ENCODE measurements around the gene TNFSF13B. TPM values are rescaled to one million over a fixed set of nuclear protein-coding genes. Genes with fewer than 3 reads are reported as not detected.
"Not testable (repeated sequence)": the region's sequence is repeated elsewhere in the genome, so short reads cannot be mapped to it uniquely, and the experiment has no call there.

Gene TNFSF13B
- total RNA-seq, 4 donors from 2014 or later: 1.1 to 7.1 TPM; not detected in 2

DNA sequence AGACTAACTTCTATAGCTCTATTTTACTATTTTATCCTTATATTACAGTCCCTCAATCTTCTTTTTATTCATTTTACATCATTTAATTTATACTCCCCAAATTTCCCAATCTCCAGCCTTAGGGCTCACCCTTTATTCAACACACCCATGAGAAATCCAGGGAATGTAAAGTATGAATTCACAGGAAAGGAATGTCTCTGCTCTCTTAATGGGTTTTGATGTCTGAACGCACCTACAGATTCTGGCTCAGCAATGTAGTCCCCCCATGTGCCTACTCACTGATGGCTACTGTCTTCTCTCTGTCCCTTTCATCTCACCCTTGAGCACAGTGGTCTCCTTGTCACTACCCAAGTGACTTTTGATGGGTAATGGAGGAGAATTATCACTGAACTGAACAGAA lies 32.8 kb downstream of the TNFSF13B start:
- no peak for DNase-seq
- no peaks in the 10 kb centered on the region for H3K9me3 ChIP-seq
- intact Hi-C loops (cut with DNase I; ENCODE audit: low total_unique reads): no loop called here
- TF ChIP-seq, protein P1, sequence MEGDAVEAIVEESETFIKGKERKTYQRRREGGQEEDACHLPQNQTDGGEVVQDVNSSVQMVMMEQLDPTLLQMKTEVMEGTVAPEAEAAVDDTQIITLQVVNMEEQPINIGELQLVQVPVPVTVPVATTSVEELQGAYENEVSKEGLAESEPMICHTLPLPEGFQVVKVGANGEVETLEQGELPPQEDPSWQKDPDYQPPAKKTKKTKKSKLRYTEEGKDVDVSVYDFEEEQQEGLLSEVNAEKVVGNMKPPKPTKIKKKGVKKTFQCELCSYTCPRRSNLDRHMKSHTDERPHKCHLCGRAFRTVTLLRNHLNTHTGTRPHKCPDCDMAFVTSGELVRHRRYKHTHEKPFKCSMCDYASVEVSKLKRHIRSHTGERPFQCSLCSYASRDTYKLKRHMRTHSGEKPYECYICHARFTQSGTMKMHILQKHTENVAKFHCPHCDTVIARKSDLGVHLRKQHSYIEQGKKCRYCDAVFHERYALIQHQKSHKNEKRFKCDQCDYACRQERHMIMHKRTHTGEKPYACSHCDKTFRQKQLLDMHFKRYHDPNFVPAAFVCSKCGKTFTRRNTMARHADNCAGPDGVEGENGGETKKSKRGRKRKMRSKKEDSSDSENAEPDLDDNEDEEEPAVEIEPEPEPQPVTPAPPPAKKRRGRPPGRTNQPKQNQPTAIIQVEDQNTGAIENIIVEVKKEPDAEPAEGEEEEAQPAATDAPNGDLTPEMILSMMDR (IDR thresholded peaks at IDR 0.05): no peak
- TF ChIP-seq POLR2AphosphoS5 (IDR thresholded peaks at IDR 0.05): no peak
- TF ChIP-seq EP300 (IDR thresholded peaks at IDR 0.05; ENCODE audit: low read depth): no peak
- no peak for TF ChIP-seq POLR2A (IDR thresholded peaks at IDR 0.05)
- H3K36me3 ChIP-seq: no peaks in the 10 kb centered on the region
- no peaks in the 10 kb centered on the region for H3K4me1 ChIP-seq
- H3K4me3 ChIP-seq: no peak overlapping the region
- H3K27me3 ChIP-seq: no peaks in the 10 kb centered on the region
- H3K27ac ChIP-seq: no peak overlapping the region
- WGBS, 2 donors (ENCODE audit: low coverage in 1 of 2): 29 to 83% methylated on average over 1 of the region's 1 CpG
- in situ Hi-C loops (cut with MboI; ENCODE audit: low pct_ligation_motif_present in 1 of 4, low pct_unique_long_range_greater_than_20kb in 1 of 4, low sequenced_read_pairs in 3 of 4): no loop called here

DNA sequence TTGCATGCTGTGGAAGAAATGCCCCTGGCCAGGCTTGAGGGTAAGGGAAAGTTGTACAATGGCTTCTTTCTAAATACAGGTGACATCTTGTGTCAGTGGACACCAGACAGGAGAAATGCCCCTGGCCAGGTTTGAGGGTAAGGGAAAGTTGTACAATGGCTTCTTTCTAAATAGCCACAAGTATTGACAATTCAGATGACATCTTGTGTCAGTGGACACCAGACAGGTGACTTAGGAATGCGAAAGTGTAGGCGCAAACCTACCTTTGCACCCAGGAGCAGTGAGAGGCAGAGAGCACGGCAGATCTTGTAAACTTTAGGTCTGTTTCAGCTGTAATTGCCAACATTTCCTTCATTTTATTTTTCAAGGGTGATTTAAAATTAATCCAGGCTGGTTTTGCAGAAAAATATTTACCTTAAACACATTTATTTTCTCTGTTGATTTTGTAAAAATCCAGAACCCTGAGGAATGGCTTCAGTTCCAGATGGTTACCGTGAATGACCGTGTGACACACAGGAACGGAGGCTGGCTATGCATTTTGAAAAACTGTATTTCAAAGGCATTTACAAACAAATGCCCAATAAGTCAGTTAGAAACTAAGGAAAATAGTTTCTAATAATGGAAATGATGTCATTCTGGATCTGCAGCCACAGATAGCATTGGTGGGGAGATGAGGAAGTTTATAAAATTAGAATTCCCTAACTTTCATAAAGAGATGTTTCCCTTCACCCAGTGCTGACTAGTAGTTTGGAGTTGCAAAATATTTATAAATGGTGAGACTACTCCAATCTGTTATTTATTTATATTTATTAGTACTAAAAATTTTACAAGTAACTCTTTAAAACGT lies 34.9 kb downstream of the TNFSF13B start:
- Histone ChIP-seq H3K9me3 (no peaks in the 10 kb centered on the region), H3K4me1 (no peaks in the 10 kb centered on the region), H3K27ac (no peak overlapping the region), H3K27me3 (no peaks in the 10 kb centered on the region), H3K4me3 (no peak overlapping the region), H3K36me3 (no peaks in the 10 kb centered on the region)
- 74 to 78% methylated on average over 7 of the region's 7 CpGs for WGBS, 2 donors (ENCODE audit: low coverage in 1 of 2)
- in situ Hi-C loops (cut with MboI; ENCODE audit: low pct_ligation_motif_present in 1 of 4, low pct_unique_long_range_greater_than_20kb in 1 of 4, low sequenced_read_pairs in 3 of 4): no loop called here
- intact Hi-C loops (cut with DNase I; ENCODE audit: low total_unique reads): no loop called here
- no peak for DNase-seq
- TF ChIP-seq, protein P1 (IDR thresholded peaks at IDR 0.05): no peak
- TF ChIP-seq EP300 (IDR thresholded peaks at IDR 0.05; ENCODE audit: low read depth): no peak
- TF ChIP-seq POLR2AphosphoS5 (IDR thresholded peaks at IDR 0.05): no peak
- TF ChIP-seq POLR2A (IDR thresholded peaks at IDR 0.05): no peak

DNA sequence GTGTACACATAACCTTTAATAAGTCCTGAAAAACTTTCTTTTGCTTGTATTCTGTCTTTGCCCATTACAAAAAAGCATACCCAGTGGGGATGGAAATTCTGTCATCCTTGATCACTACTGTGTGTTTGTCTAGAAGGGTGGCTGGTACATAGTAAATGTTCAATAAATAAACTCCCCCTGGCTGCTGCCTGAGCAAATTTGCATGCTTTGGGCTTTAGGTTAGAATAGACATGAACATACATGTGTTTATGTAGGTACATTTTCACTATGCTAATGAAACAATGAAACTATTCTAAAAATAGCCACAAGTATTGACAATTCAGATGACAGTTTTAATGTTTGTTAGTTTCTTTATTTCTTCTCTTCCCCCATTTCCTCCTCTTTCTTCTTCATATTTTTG lies 36.1 kb downstream of the TNFSF13B start:
- no peaks in the 10 kb centered on the region for H3K4me1 ChIP-seq
- H3K36me3 ChIP-seq: no peaks in the 10 kb centered on the region
- intact Hi-C loops (cut with DNase I; ENCODE audit: low total_unique reads) (no loop called here), in situ Hi-C loops (cut with MboI; ENCODE audit: low pct_ligation_motif_present in 1 of 4, low pct_unique_long_range_greater_than_20kb in 1 of 4, low sequenced_read_pairs in 3 of 4) (no loop called here)
- no peak overlapping the region for H3K4me3 ChIP-seq
- no peaks in the 10 kb centered on the region for H3K27me3 ChIP-seq
- no peak for TF ChIP-seq POLR2A (IDR thresholded peaks at IDR 0.05)
- TF ChIP-seq, protein P1 (IDR thresholded peaks at IDR 0.05): no peak
- no peak for TF ChIP-seq EP300 (IDR thresholded peaks at IDR 0.05; ENCODE audit: low read depth)
- no peak for TF ChIP-seq POLR2AphosphoS5 (IDR thresholded peaks at IDR 0.05)
- H3K27ac ChIP-seq: no peak overlapping the region
- H3K9me3 ChIP-seq: no peaks in the 10 kb centered on the region
- DNase-seq: no peak

DNA sequence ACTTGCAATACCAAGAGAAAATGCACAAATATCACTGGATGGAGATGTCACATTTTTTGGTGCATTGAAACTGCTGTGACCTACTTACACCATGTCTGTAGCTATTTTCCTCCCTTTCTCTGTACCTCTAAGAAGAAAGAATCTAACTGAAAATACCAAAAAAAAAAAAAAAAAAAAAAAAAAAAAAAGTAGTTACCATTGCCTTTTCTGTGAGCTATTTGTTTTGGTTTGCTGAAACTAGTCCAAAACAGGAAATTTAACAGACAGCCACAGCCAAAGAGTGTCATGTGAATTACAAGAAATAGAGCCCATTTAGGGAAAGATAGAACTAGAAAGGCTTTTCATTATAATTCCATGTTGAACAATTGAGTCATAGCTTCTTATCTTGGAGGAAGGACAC lies 37.3 kb downstream of the TNFSF13B start:
- no peaks in the 10 kb centered on the region for H3K4me1 ChIP-seq
- no peak for DNase-seq
- H3K27me3 ChIP-seq: no peaks in the 10 kb centered on the region
- H3K36me3 ChIP-seq: no peaks in the 10 kb centered on the region
- H3K4me3 ChIP-seq: no peak overlapping the region
- H3K27ac ChIP-seq: no peak overlapping the region
- in situ Hi-C loops (cut with MboI; ENCODE audit: low pct_ligation_motif_present in 1 of 4, low pct_unique_long_range_greater_than_20kb in 1 of 4, low sequenced_read_pairs in 3 of 4): no loop called here
- TF ChIP-seq EP300 (IDR thresholded peaks at IDR 0.05; ENCODE audit: low read depth) (no peak), POLR2AphosphoS5 (IDR thresholded peaks at IDR 0.05) (no peak), POLR2A (IDR thresholded peaks at IDR 0.05) (no peak)
- TF ChIP-seq, protein P1 (IDR thresholded peaks at IDR 0.05): no peak
- intact Hi-C loops (cut with DNase I; ENCODE audit: low total_unique reads): no loop called here
- no peaks in the 10 kb centered on the region for H3K9me3 ChIP-seq

DNA sequence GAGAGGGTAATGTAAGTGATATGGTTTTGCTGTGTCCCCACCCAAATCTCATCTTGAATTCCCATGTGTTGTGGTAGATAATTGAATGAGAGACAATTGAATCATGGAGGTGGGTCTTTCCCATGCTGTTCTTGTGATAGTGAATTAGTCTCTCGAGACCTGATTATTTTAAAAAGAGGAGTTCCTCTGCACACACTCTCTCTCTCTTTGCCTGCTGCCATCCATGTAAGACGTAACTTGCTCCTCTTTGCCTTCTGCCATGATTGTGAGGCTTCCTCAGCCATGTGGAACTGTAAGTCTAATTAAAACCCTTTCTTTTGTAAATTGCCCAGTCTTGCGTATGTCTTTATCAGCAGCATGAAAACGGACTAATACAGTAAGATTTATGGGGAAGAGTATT lies 42.1 kb downstream of the TNFSF13B start:
- in situ Hi-C loops (cut with MboI; ENCODE audit: low pct_ligation_motif_present in 1 of 4, low pct_unique_long_range_greater_than_20kb in 1 of 4, low sequenced_read_pairs in 3 of 4); H3K4me1 ChIP-seq; H3K36me3 ChIP-seq; H3K27ac ChIP-seq; intact Hi-C loops (cut with DNase I; ENCODE audit: low total_unique reads); H3K9me3 ChIP-seq; DNase-seq; H3K4me3 ChIP-seq; H3K27me3 ChIP-seq: not testable (repeated sequence)
- 85 to 97% methylated on average over 4 of the region's 4 CpGs for WGBS, 2 donors (ENCODE audit: low coverage in 1 of 2)
